Coronary artery (tissue), 2 donors: ENCODE measurements around the gene CD34.

Experiments used
- DNase-seq: peaks from one replicate; pipeline ENCODE4 v3.0.0-alpha.2; 2017; ENCODE audit warnings: low spot score
- H3K27ac ChIP-seq, 2 donors: fragments of 200-600 bp; sonication (generic); one replicate each; pipeline ENCODE4 v1.5.1; 2016 to 2019
- H3K4me3 ChIP-seq: fragments of 200-600 bp; sonication (generic); 2 replicates; pipeline ENCODE4 v1.5.1; 2016; ENCODE audit warnings: mild to moderate bottlenecking, moderate library complexity
- CTCF ChIP-seq: fragments of 200-600 bp; sonication (generic); IDR thresholded peaks from one replicate; pipeline ENCODE4 v1.5.1; 2019; ENCODE audit warnings: antibody characterized with exemption

The CD34 gene

GRCh38 chr1:207856276-207857023, 54.5 kb downstream of the CD34 start:
- Histone ChIP-seq H3K27ac (no peak overlapping the region), H3K4me3 (no peak overlapping the region)
- TF ChIP-seq CTCF = no peak
- DNase-seq = peak; percentile 5

GRCh38 chr1:207854001-207854400, 56.9 kb downstream of the CD34 start:
- H3K4me3 ChIP-seq = no peak overlapping the region
- TF ChIP-seq CTCF = no peak
- peak overlapping the region in 1 of 2 donors; percentile 13 for H3K27ac ChIP-seq
- peak; percentile 65 for DNase-seq

- no peak for TF ChIP-seq CTCF
- DNase-seq = peak; percentile 22
- Histone ChIP-seq H3K27ac (peak overlapping the region in 1 of 2 donors; percentile 34), H3K4me3 (no peak overlapping the region)
These were observed 57.6 kb downstream of the CD34 start for GRCh38 chr1:207853372-207853757.

- TF ChIP-seq CTCF = no peak
- Histone ChIP-seq H3K27ac (peak overlapping the region in 1 of 2 donors; percentile 34), H3K4me3 (no peak overlapping the region)
- DNase-seq = peak; percentile 68
These were observed 58.2 kb downstream of the CD34 start for GRCh38 chr1:207852576-207853371.

- H3K4me3 ChIP-seq = no peak overlapping the region
- TF ChIP-seq CTCF = no peak
- peak overlapping the region; percentile 50 to 75 for H3K27ac ChIP-seq
- no peak for DNase-seq
These were observed 59.2 kb downstream of the CD34 start for GRCh38 chr1:207851696-207852095.

GRCh38 chr1:207850621-207851407, 60.1 kb downstream of the CD34 start:
- H3K27ac ChIP-seq = peak overlapping the region; percentile 50 to 75
- no peak overlapping the region for H3K4me3 ChIP-seq
- TF ChIP-seq CTCF = no peak
- peak; percentile 68 for DNase-seq
